ENCODE measurements around the gene C9orf57.

Gene C9orf57

DNA sequence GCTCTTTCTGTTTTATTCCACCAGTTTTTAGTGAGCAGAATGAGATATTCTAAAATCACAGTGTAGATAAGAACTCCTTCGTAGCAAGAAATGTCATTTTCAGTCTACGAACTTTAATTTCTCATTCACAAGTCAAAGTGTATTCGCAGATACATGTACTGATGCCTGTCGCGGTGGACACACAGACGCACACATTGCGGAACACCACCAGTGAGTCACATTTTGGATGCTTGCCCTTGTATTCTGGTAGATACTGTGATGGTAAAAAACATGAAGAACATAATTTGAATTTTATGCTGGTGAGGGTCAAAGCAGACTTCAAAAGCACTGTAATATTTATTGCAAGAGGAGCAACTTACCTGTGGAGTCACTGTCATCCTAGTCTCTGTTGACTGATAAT lies 4.7 kb upstream of the C9orf57 start:
- no peak for DNase-seq (ENCODE audit: extremely low spot score)
- no peak for TF ChIP-seq BHLHE40 (IDR thresholded peaks at IDR 0.05; ENCODE audit: borderline replicate concordance)
- no peak for TF ChIP-seq FOXA1 (IDR thresholded peaks at IDR 0.05)
- TF ChIP-seq LEF1 (IDR thresholded peaks at IDR 0.05; ENCODE audit: borderline replicate concordance) = no peak
- TF ChIP-seq ZNF384 (IDR thresholded peaks at IDR 0.05) = no peak
- no peak for TF ChIP-seq FOXK2 (IDR thresholded peaks at IDR 0.05)
- TF ChIP-seq FOXM1 (IDR thresholded peaks at IDR 0.05; ENCODE audit: borderline replicate concordance) = no peak
- TF ChIP-seq TARDBP (IDR thresholded peaks at IDR 0.05) = no peak
- TF ChIP-seq ELF4 (IDR thresholded peaks at IDR 0.05) = no peak
- TF ChIP-seq CTBP1 (IDR thresholded peaks at IDR 0.05; ENCODE audit: borderline replicate concordance) = no peak
- TF ChIP-seq ARNT (IDR thresholded peaks at IDR 0.05) = no peak
- TF ChIP-seq HDGF (IDR thresholded peaks at IDR 0.05; ENCODE audit: borderline replicate concordance) = no peak
- TF ChIP-seq L3MBTL2 (conservative IDR thresholded peaks at IDR 0.05) = no peak
- TF ChIP-seq NFRKB (IDR thresholded peaks at IDR 0.05) = no peak
- no peak for TF ChIP-seq SUZ12 (IDR thresholded peaks at IDR 0.05)
- TF ChIP-seq PKNOX1 (IDR thresholded peaks at IDR 0.05) = no peak
- POLR2A ChIA-PET = no interaction called here
- CTCF ChIA-PET = no interaction called here

GRCh38 chr9:72052122-72052521 lies 8.3 kb downstream of the C9orf57 start:
- no peak for TF ChIP-seq L3MBTL2 (conservative IDR thresholded peaks at IDR 0.05)
- no peak for TF ChIP-seq NFRKB (IDR thresholded peaks at IDR 0.05)
- TF ChIP-seq FOXK2 (IDR thresholded peaks at IDR 0.05) = no peak
- no peak for TF ChIP-seq ELF4 (IDR thresholded peaks at IDR 0.05)
- no peak for TF ChIP-seq SP1 (IDR thresholded peaks at IDR 0.05)
- no peak for TF ChIP-seq BHLHE40 (IDR thresholded peaks at IDR 0.05; ENCODE audit: borderline replicate concordance)
- no peak for TF ChIP-seq FOXA1 (IDR thresholded peaks at IDR 0.05)
- TF ChIP-seq PKNOX1 (IDR thresholded peaks at IDR 0.05) = no peak
- TF ChIP-seq ARNT (IDR thresholded peaks at IDR 0.05) = no peak
- no peak for TF ChIP-seq TARDBP (IDR thresholded peaks at IDR 0.05)
- DNase-seq (ENCODE audit: extremely low spot score) = no peak
- ChIA-PET CTCF (no interaction called here), POLR2A (no interaction called here)

DNA sequence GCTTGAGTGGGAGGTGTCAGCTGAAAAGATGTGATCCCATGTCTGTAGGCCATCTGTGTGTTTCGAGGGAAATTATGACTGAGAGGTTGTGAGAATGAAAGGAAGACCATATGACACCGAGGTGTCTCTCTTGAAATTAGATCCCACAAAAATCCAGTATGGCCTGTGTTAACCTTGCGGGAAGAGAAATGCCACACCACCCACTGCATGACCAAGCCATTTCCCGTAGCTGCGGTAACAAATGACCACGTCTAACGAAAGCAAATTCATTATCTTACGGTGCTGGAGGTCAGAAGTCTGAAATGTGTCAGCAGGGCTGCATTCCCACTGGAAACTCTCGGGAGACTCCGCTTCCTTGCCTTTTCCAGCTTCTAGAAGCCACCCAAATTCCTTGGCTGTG lies 11.6 kb downstream of the C9orf57 start:
- ChIA-PET POLR2A (no interaction called here), CTCF (no interaction called here)
- no peak for DNase-seq (ENCODE audit: extremely low spot score)
- TF ChIP-seq PKNOX1 (IDR thresholded peaks at IDR 0.05) (no peak), SUZ12 (IDR thresholded peaks at IDR 0.05) (no peak), ZNF384 (IDR thresholded peaks at IDR 0.05) (no peak), ARNT (IDR thresholded peaks at IDR 0.05) (no peak), NFRKB (IDR thresholded peaks at IDR 0.05) (no peak), ELF4 (IDR thresholded peaks at IDR 0.05) (no peak)

DNA sequence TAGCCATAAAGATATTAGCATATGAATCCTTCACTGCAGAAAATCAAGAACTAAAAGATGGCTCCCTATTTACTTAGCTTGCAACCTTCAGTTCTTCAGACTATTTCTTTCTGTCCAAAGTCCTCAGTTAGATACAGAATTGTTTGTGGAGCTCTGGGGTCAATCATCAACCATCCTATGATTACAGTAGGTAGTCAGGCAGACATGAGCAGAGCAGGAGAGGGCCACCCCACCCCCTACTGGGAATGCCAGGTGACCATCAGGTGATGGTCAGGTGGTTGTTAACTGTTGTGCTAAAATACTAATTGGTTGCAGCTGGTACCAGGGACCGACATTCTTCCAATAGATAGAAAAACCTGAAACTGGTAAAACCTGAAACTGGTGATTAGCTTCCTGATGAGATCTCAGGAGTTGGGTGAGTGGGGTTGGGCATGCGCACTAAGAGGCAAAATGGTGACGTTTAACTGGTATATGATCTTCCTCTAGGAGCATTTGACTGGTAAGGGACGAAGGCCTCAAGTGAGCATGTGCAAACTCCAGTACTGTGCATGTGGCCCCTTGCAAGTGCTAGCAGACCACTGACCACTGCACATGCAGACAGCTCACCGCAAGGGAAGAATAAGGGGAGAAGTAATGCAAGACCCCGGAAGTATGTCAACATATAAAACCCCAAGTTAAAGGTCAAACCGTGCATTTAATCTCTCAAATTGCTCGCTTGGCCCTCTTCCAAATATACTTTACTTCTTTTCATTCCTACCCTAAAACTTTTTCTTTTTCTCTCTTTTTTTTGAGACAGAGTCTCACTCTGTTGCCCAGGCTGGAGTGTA lies 13.6 kb downstream of the C9orf57 start:
- CTCF ChIA-PET = no interaction called here

DNA sequence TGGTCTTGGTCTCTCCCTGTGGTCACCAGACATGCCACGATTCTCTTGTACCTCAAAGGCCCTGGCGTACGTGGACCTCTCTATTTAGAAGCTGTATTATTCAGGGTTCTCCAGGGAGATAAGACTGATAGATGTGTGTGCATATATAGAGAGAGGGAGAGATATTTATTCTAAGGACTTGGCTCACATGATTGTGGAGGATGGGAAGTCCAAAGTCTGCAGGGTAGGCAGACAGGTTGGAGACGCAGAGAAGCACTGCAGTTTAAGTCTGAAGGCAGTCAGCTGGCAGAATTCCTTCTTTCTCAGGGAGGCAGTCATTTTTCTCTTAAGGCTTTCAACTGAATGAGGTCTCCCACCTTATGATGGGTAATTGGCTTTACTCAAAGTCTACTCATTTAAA lies 16.3 kb downstream of the C9orf57 start:
- CTCF ChIA-PET = no interaction called here
- TF ChIP-seq L3MBTL2 (conservative IDR thresholded peaks at IDR 0.05) (no peak), FOXK2 (IDR thresholded peaks at IDR 0.05) (no peak), PKNOX1 (IDR thresholded peaks at IDR 0.05) (no peak), CTBP1 (IDR thresholded peaks at IDR 0.05; ENCODE audit: borderline replicate concordance) (no peak), LEF1 (IDR thresholded peaks at IDR 0.05; ENCODE audit: borderline replicate concordance) (no peak), TARDBP (IDR thresholded peaks at IDR 0.05) (no peak), BHLHE40 (IDR thresholded peaks at IDR 0.05; ENCODE audit: borderline replicate concordance) (no peak), SP1 (IDR thresholded peaks at IDR 0.05) (no peak), ARNT (IDR thresholded peaks at IDR 0.05) (no peak)

More for the DNA sequence above, 13.6 kb downstream of the C9orf57 start:
- no peak for DNase-seq (ENCODE audit: extremely low spot score)
- TF ChIP-seq CTBP1 (IDR thresholded peaks at IDR 0.05; ENCODE audit: borderline replicate concordance) (no peak), ZNF384 (IDR thresholded peaks at IDR 0.05) (no peak), TARDBP (IDR thresholded peaks at IDR 0.05) (no peak), LEF1 (IDR thresholded peaks at IDR 0.05; ENCODE audit: borderline replicate concordance) (no peak), ELF4 (IDR thresholded peaks at IDR 0.05) (no peak), PKNOX1 (IDR thresholded peaks at IDR 0.05) (no peak), FOXA1 (IDR thresholded peaks at IDR 0.05) (no peak), FOXM1 (IDR thresholded peaks at IDR 0.05; ENCODE audit: borderline replicate concordance) (no peak), FOXK2 (IDR thresholded peaks at IDR 0.05) (no peak), SP1 (IDR thresholded peaks at IDR 0.05) (no peak)
- POLR2A ChIA-PET = no interaction called here

More for the DNA sequence above, 16.3 kb downstream of the C9orf57 start:
- DNase-seq (ENCODE audit: extremely low spot score) = no peak
- POLR2A ChIA-PET = no interaction called here

Measured in HEK293T (cell line).